OCI-LY1 (cell line): ENCODE results near the gene AADACL4.

ENCODE experiments used
- CTCF ChIP-seq: fragments of 200-600 bp; sonication (generic), shearing (Covaris generic); IDR thresholded peaks from 2 replicates; pipeline ENCODE4 v1.5.1; 2017; ENCODE audit warnings: mild to moderate bottlenecking, antibody characterized with exemption, low read length, moderate library complexity, mixed read lengths
- EZH2 ChIP-seq: fragments of 200-600 bp; sonication (generic), shearing (Covaris generic); IDR thresholded peaks from 2 replicates; pipeline ENCODE4 v1.8.0; 2017; ENCODE audit warnings: borderline replicate concordance, mixed run types, mild to moderate bottlenecking, antibody characterized with exemption, low read length, moderate library complexity, mixed read lengths

DNA sequence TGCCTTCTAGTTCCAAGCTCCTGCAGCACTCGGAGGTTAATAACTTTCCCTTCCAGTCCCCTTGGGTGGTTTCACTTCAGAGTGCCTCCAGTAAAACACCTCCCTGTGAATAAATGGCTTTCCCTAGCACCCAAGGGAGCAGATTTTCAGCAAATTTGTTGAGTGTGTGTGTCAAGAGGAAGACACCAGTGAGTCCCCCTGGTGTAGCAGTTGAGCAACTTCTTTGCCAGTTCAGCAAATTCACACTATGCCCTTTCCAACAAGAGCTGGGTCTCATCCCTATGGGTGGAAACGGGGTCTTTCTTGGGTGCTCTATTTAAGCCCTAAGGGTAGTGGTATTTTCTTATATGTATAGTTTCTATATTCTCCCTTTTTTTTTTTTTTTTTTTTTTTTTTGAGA, 806 bp upstream of the AADACL4 start:
- TF ChIP-seq CTCF (no peak), EZH2 (no peak)
